ENCODE data around the gene CTNND2. TPM values are rescaled to one million over a fixed set of nuclear protein-coding genes. Genes with fewer than 3 reads are reported as not detected.

CTNND2 gene
- total and polyA plus RNA-seq, 2 donors (not counting 1 experiment from before 2014, with no cell fraction given) = not detected

DNA sequence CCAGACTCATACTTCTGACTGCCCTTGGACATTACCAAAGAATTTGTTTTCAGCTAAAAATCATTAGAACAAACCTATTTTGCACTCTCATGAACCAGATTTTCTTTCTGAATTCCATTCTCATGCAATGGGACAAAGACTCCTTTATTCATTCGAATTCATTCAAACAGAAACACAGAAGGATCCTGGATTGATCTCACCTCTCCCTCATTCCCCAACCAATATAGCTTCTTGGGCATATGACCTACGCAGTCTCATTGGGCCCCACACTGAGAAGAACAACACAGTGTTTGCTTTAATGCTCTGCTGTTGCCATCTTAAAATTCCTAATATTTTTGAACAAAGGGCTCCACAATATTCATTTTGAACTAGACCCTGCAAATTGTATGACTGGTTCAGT lies 392.4 kb downstream of the CTNND2 start:
- CTCF ChIA-PET = no interaction called here
- no peak overlapping the region for H3K9ac ChIP-seq (ENCODE audit: low read length)
- no peaks in the 10 kb centered on the region for H3K36me3 ChIP-seq (replicated peaks in 1 of 2; ENCODE audit: control extremely low read depth in 1 of 2, control insufficient read depth in 1 of 2, extremely low read depth in 1 of 2, insufficient read depth in 2 of 2, low read length in 1 of 2)
- Mint-ChIP-seq H3K9me3 (ENCODE audit: insufficient read depth) (no peaks in the 10 kb centered on the region), H3K27ac (no peak overlapping the region), H3K4me1 (no peaks in the 10 kb centered on the region), H3K27me3 (no peaks in the 10 kb centered on the region), H3K4me3 (no peak overlapping the region)
- peaks cover 0 to 4% (median 0%) of the 10 kb centered on the region in 3 donors for H3K9me3 ChIP-seq (ENCODE audit: control extremely low read depth in 1 of 3, control insufficient read depth in 2 of 3, insufficient read depth in 1 of 3, low read length in 2 of 3)
- H3K27me3 ChIP-seq (replicated peaks in 1 of 4; ENCODE audit: control extremely low read depth in 1 of 4, control insufficient read depth in 3 of 4, insufficient read depth in 4 of 4, low read length in 3 of 4) = no peaks in the 10 kb centered on the region
- DNase-seq (no peak), ATAC-seq (ENCODE audit: low read depth) (no peak)
- H4K20me1 ChIP-seq (ENCODE audit: control insufficient read depth, insufficient read depth, low read length, poor library complexity, severe bottlenecking) = no peaks in the 10 kb centered on the region
- no peak overlapping the region for H3K4me2 ChIP-seq (replicated peaks; ENCODE audit: low read depth, low read length, poor library complexity, severe bottlenecking)
- H3K4me3 ChIP-seq (ENCODE audit: control extremely low read depth in 1 of 5, extremely low read depth in 1 of 5, insufficient read depth in 1 of 5, low read depth in 2 of 5, low read length in 4 of 5) = no peak overlapping the region
- intact Hi-C loops (cut with micrococcal nuclease) = no loop called here
- no peak overlapping the region for H2AFZ ChIP-seq (ENCODE audit: insufficient read depth, low read depth, low read length, poor library complexity, severe bottlenecking)
- WGBS (ENCODE audit: insufficient coverage) = 89% methylated on average over 2 of the region's 2 CpGs
- no peaks in the 10 kb centered on the region for H3K4me1 ChIP-seq (ENCODE audit: control insufficient read depth in 2 of 2, insufficient read depth in 2 of 2, low read length in 2 of 2)
- no peaks in the 10 kb centered on the region for H3K79me2 ChIP-seq (ENCODE audit: control insufficient read depth, insufficient read depth, low read length)
- no peak for TF ChIP-seq EZH2 (IDR thresholded peaks at IDR 0.05; ENCODE audit: borderline replicate concordance, insufficient read depth, low read depth, low read length, poor library complexity, severe bottlenecking)
- TF ChIP-seq, protein P1, sequence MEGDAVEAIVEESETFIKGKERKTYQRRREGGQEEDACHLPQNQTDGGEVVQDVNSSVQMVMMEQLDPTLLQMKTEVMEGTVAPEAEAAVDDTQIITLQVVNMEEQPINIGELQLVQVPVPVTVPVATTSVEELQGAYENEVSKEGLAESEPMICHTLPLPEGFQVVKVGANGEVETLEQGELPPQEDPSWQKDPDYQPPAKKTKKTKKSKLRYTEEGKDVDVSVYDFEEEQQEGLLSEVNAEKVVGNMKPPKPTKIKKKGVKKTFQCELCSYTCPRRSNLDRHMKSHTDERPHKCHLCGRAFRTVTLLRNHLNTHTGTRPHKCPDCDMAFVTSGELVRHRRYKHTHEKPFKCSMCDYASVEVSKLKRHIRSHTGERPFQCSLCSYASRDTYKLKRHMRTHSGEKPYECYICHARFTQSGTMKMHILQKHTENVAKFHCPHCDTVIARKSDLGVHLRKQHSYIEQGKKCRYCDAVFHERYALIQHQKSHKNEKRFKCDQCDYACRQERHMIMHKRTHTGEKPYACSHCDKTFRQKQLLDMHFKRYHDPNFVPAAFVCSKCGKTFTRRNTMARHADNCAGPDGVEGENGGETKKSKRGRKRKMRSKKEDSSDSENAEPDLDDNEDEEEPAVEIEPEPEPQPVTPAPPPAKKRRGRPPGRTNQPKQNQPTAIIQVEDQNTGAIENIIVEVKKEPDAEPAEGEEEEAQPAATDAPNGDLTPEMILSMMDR (IDR thresholded peaks at IDR 0.05) = no peak
- POLR2A ChIA-PET = no interaction called here
- H3K27ac ChIP-seq (ENCODE audit: low read length in 2 of 2) = no peak overlapping the region

DNA sequence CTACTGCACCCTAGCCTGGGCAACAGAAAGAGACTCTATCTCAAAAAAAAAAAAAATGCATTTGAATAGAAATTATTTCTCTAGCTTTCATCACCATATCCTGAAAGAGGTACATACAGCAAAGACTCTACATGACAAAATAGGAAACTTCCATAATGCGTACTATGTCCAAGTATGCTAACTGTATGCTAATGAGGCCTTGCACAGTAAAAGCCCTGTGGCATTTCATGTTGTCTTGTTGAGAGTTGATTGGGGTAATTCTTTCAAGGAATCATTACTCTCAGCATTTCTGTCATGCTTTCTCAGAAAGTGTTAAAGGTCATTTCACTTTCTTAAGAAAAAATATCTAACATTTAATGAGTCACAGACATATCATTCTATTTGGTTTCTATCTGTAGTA lies 393.4 kb downstream of the CTNND2 start:
- peaks cover 0 to 4% (median 0%) of the 10 kb centered on the region in 3 donors for H3K9me3 ChIP-seq (ENCODE audit: control extremely low read depth in 1 of 3, control insufficient read depth in 2 of 3, insufficient read depth in 1 of 3, low read length in 2 of 3)
- no peak overlapping the region for H3K9ac ChIP-seq (ENCODE audit: low read length)
- no peaks in the 10 kb centered on the region for H4K20me1 ChIP-seq (ENCODE audit: control insufficient read depth, insufficient read depth, low read length, poor library complexity, severe bottlenecking)
- no peak for ATAC-seq (ENCODE audit: low read depth)
- TF ChIP-seq EZH2 (IDR thresholded peaks at IDR 0.05; ENCODE audit: borderline replicate concordance, insufficient read depth, low read depth, low read length, poor library complexity, severe bottlenecking) = no peak
- TF ChIP-seq, protein P1 (IDR thresholded peaks at IDR 0.05) = no peak
- H3K4me1 ChIP-seq (ENCODE audit: control insufficient read depth in 2 of 2, insufficient read depth in 2 of 2, low read length in 2 of 2) = no peaks in the 10 kb centered on the region
- no CpG with 5 or more reads among the region's 1 CpG for WGBS (ENCODE audit: insufficient coverage)
- DNase-seq = no peak
- no peaks in the 10 kb centered on the region for H3K27me3 ChIP-seq (replicated peaks in 1 of 4; ENCODE audit: control extremely low read depth in 1 of 4, control insufficient read depth in 3 of 4, insufficient read depth in 4 of 4, low read length in 3 of 4)
- no peaks in the 10 kb centered on the region for H3K79me2 ChIP-seq (ENCODE audit: control insufficient read depth, insufficient read depth, low read length)
- Mint-ChIP-seq H3K4me1 (no peaks in the 10 kb centered on the region), H3K4me3 (no peak overlapping the region), H3K27me3 (no peaks in the 10 kb centered on the region), H3K27ac (no peak overlapping the region), H3K9me3 (ENCODE audit: insufficient read depth) (no peaks in the 10 kb centered on the region)
- ChIA-PET CTCF (no interaction called here), POLR2A (no interaction called here)
- intact Hi-C loops (cut with micrococcal nuclease) = no loop called here
- no peak overlapping the region for H3K4me2 ChIP-seq (replicated peaks; ENCODE audit: low read depth, low read length, poor library complexity, severe bottlenecking)
- no peak overlapping the region for H3K27ac ChIP-seq (ENCODE audit: low read length in 2 of 2)
- no peak overlapping the region for H2AFZ ChIP-seq (ENCODE audit: insufficient read depth, low read depth, low read length, poor library complexity, severe bottlenecking)
- no peaks in the 10 kb centered on the region for H3K36me3 ChIP-seq (replicated peaks in 1 of 2; ENCODE audit: control extremely low read depth in 1 of 2, control insufficient read depth in 1 of 2, extremely low read depth in 1 of 2, insufficient read depth in 2 of 2, low read length in 1 of 2)
- no peak overlapping the region for H3K4me3 ChIP-seq (ENCODE audit: control extremely low read depth in 1 of 5, extremely low read depth in 1 of 5, insufficient read depth in 1 of 5, low read depth in 2 of 5, low read length in 4 of 5)
